ENCODE measurements around the gene ABCA12. TPM values are rescaled to one million over a fixed set of nuclear protein-coding genes. Genes with fewer than 3 reads are reported as not detected.
A peak's percentile ranks its signal among the peaks of the same experiment; 100 is the strongest.

Gene ABCA12
- total and polyA plus RNA-seq, 2 of the 8 experiments (the other 6 are each of a cell fraction or from before 2014, with no cell fraction given) = not detected

DNA sequence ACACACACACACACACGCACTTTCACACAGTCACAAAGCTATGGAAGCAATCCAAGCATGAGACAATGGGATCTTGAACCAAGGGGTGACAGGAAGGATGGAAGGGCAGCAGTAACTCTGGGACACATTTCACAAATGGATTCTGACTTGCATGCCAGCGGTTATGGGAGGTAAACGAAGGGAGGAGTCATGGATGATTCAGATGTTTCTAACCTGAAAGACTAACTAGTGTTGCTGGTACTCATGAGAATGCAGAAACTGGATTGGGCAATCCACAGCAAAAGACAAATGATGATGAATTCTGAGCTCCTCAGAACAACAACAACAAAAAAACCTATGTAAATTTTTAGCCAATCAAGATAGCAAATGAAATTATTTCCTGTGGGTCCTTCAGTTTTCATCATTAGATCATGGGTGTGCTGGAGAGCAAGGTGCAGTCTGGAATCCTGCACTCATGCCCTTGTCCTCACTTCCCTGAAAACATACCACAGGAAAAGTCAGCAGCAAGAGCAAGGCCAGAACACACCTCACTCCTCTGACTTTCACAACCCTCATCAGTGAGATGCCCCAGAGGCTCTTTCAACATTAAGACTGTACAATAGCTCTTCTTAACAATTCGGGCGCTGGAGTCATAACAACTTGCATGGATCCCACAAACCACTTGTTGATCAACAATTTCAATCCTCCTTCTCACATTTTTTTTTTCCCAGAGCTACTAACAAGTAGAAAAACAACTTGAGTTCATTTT, 32.6 kb downstream of the ABCA12 start:
- H3K9ac ChIP-seq (replicated peaks in 1 of 4; ENCODE audit: extremely low read depth in 1 of 4, low read depth in 3 of 4, low read length in 3 of 4) = no peak overlapping the region
- 0 out of 2 replicates have a peak overlapping the region, but pooled peaks have one; percentile 22 for H2AFZ ChIP-seq (ENCODE audit: low read length)
- no peak overlapping the region for H2BK12ac ChIP-seq (ENCODE audit: low read depth, low read length)
- no peak overlapping the region for H3K4ac ChIP-seq (replicated peaks; ENCODE audit: insufficient read length, low read depth, low read length)
- no peak overlapping the region for H4K5ac ChIP-seq (ENCODE audit: insufficient read length, low read depth, low read length)
- H3K27me3 ChIP-seq (replicated peaks in 1 of 4; ENCODE audit: control insufficient read depth in 3 of 4, extremely low read depth in 1 of 4, insufficient read depth in 3 of 4, low read length in 3 of 4) = no peaks in the 10 kb centered on the region
- no peak overlapping the region for H2AK5ac ChIP-seq (ENCODE audit: low read depth, low read length)
- no peaks in the 10 kb centered on the region for H3K36me3 ChIP-seq (ENCODE audit: control insufficient read depth in 2 of 4, insufficient read depth in 4 of 4, low read length in 3 of 4)
- no peaks in the 10 kb centered on the region for H3K79me1 ChIP-seq (ENCODE audit: low read depth, low read length)
- H4K91ac ChIP-seq (replicated peaks; ENCODE audit: insufficient read length, low read length) = no peak overlapping the region
- H3K79me2 ChIP-seq (ENCODE audit: control insufficient read depth in 1 of 2, insufficient read depth in 2 of 2, low read length in 2 of 2) = no peaks in the 10 kb centered on the region
- H2BK5ac ChIP-seq (ENCODE audit: low read depth, low read length) = no peak overlapping the region
- no peak for DNase-seq (ENCODE audit: low read depth in 1 of 2, low spot score in 2 of 2)
- WGBS, 2 experiments (ENCODE audit: extremely low coverage in 1 of 2, insufficient coverage in 1 of 2, insufficient read length in 1 of 2, insufficient replicate concordance in 2 of 2, low coverage in 1 of 2, low lambda C conversion rate in 2 of 2, missing lambda C conversion rate in 1 of 2) = 98% methylated on average over 5 of the region's 5 CpGs; no CpG with 5 or more reads in 1 of the 2 experiments
- no peak overlapping the region for H4K8ac ChIP-seq (ENCODE audit: extremely low read depth, insufficient read depth, low read length)
- H2BK15ac ChIP-seq (ENCODE audit: low read length) = no peak overlapping the region
- H3K4me2 ChIP-seq (ENCODE audit: insufficient read depth in 1 of 2, low read depth in 2 of 2, low read length in 2 of 2) = no peak overlapping the region
- FAIRE-seq = no peak
- no peaks in the 10 kb centered on the region for H3K4me1 ChIP-seq (replicated peaks in 1 of 4; ENCODE audit: control insufficient read depth in 3 of 4, insufficient read depth in 4 of 4, low read length in 3 of 4)
- no peak overlapping the region for H3K18ac ChIP-seq (ENCODE audit: extremely low read depth, low read length)
- no peaks in the 10 kb centered on the region; the same call in 1 of the 2 replicates for H3K23me2 ChIP-seq (ENCODE audit: low read depth, low read length)
- ChIA-PET CTCF (ENCODE audit: partially characterized antibody) (no interaction called here), POLR2A (ENCODE audit: partially characterized antibody) (interaction anchor here (0.7 to 1.0 kb wide), 2 partner anchors 157 to 206 kb away, joined by 3 read pairs; partner anchors contain the start of gene ATIC)
- H2BK120ac ChIP-seq (replicated peaks; ENCODE audit: low read depth, low read length) = no peak overlapping the region
- H3K9me3 ChIP-seq (ENCODE audit: insufficient read depth in 2 of 2, low read depth in 1 of 2, low read length in 1 of 2) = no peaks in the 10 kb centered on the region
- no peak overlapping the region for H3K56ac ChIP-seq (replicated peaks; ENCODE audit: insufficient read length, low read depth, low read length)
- no peak overlapping the region for H3K14ac ChIP-seq (ENCODE audit: insufficient read length)
- H2BK20ac ChIP-seq (ENCODE audit: low read length) = no peak overlapping the region
- H4K20me1 ChIP-seq (replicated peaks in 1 of 2; ENCODE audit: control insufficient read depth in 1 of 2, insufficient read depth in 2 of 2, low read length in 2 of 2) = no peaks in the 10 kb centered on the region
- H3K4me3 ChIP-seq (ENCODE audit: extremely low read depth in 1 of 4, insufficient read depth in 2 of 4, low read depth in 3 of 4, low read length in 4 of 4) = no peak overlapping the region
- no peak overlapping the region for H3K23ac ChIP-seq (ENCODE audit: insufficient read length)
- no peak overlapping the region for H3K27ac ChIP-seq (ENCODE audit: low read depth, low read length)
- TF ChIP-seq PHF8 (conservative IDR thresholded peaks at IDR 0.05; ENCODE audit: low read depth, low read length) = no peak
- no peak for TF ChIP-seq EP300 (IDR thresholded peaks at IDR 0.05; ENCODE audit: borderline replicate concordance in 1 of 2, low read depth in 2 of 2, low read length in 2 of 2)
- no peak for TF ChIP-seq EGR1 (IDR thresholded peaks at IDR 0.05; ENCODE audit: borderline replicate concordance, low read depth, low read length)
